ENCODE results near the gene NEMF.

NEMF gene

DNA sequence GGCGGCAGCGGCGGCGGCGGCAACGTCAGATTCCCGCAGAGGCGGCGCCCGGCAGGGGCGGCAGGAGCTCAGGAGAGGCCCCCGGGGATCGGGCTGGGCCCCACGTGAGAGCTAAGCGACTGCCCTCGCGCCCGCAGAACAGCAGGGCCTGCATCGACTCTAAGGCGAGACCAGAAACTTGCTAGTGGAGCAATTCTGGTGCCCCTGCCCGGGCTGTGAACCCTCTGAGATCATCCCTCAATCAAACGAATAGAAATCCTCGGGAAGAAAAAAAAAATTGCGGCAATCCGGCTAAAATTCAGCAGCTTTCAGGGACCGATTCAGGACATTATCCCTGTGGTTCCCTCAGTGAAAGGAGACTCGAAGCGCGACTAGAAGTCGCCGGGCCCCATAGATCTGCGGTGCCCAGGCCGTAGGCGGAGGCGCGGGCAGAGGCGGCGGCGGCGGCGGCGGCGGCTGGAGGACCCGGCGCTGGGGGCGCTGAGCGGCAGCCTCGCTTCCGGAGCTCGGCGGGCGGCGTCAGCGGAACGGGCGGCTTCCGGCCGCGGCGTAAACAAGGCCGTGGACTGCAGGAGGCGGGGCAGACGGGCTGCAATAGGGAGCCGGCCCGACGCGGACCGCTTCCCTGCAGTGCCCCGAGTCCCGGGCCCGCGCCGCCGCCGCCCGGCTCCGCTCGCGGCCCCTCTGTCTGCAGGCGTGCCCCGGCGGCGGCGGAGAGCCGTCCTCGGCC lies 84.9 kb downstream of the NEMF start, which contains the start of gene KLHDC2 (continued):
- peak; percentile 86 for TF ChIP-seq GLIS1 (tag by site-specific recombination; IDR thresholded peaks at IDR 0.05)
- TF ChIP-seq ZNF2 (tag by site-specific recombination; IDR thresholded peaks at IDR 0.05): 0 out of 2 replicates have a peak, but pooled peaks have one; percentile 17
- TF ChIP-seq ZNF140 (tag by site-specific recombination; IDR thresholded peaks at IDR 0.05): no peak
- TF ChIP-seq SP2 (tag by site-specific recombination; IDR thresholded peaks at IDR 0.05): peak; percentile 3
- TF ChIP-seq BCL11A (tag by site-specific recombination; IDR thresholded peaks at IDR 0.05; ENCODE audit: low read depth): no peak
- TF ChIP-seq, protein P1, sequence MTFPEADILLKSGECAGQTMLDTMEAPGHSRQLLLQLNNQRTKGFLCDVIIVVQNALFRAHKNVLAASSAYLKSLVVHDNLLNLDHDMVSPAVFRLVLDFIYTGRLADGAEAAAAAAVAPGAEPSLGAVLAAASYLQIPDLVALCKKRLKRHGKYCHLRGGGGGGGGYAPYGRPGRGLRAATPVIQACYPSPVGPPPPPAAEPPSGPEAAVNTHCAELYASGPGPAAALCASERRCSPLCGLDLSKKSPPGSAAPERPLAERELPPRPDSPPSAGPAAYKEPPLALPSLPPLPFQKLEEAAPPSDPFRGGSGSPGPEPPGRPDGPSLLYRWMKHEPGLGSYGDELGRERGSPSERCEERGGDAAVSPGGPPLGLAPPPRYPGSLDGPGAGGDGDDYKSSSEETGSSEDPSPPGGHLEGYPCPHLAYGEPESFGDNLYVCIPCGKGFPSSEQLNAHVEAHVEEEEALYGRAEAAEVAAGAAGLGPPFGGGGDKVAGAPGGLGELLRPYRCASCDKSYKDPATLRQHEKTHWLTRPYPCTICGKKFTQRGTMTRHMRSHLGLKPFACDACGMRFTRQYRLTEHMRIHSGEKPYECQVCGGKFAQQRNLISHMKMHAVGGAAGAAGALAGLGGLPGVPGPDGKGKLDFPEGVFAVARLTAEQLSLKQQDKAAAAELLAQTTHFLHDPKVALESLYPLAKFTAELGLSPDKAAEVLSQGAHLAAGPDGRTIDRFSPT (tag by site-specific recombination; IDR thresholded peaks at IDR 0.05): peak; percentile 77; the same call in 1 of the 2 replicates
- TF ChIP-seq ZBTB8A (tag by site-specific recombination; IDR thresholded peaks at IDR 0.05): peak; percentile 94
- TF ChIP-seq EGR2 (tag by site-specific recombination; IDR thresholded peaks at IDR 0.05; ENCODE audit: low read depth): 0 out of 2 replicates have a peak, but pooled peaks have one; percentile 13
- TF ChIP-seq ZNF677 (tag by site-specific recombination; IDR thresholded peaks at IDR 0.05): 0 out of 2 replicates have a peak, but pooled peaks have one; percentile 13
- 0 out of 2 replicates have a peak, but pooled peaks have one; percentile 11 for TF ChIP-seq KLF7 (tag by site-specific recombination; IDR thresholded peaks at IDR 0.05; ENCODE audit: borderline replicate concordance)
- no peak for TF ChIP-seq ZNF571 (tag by site-specific recombination; IDR thresholded peaks at IDR 0.05)
- TF ChIP-seq ZFHX2 (tag by site-specific recombination; conservative IDR thresholded peaks at IDR 0.05): peak; percentile 51
- TF ChIP-seq ZBTB20 (tag by site-specific recombination; IDR thresholded peaks at IDR 0.05): peak; percentile 85
- TF ChIP-seq ZNF341 (tag by site-specific recombination; IDR thresholded peaks at IDR 0.05; ENCODE audit: low read depth): peak; percentile 26; the same call in 1 of the 2 replicates
- peak; percentile 42; the same call in 1 of the 2 replicates for TF ChIP-seq ZNF629 (tag by site-specific recombination; IDR thresholded peaks at IDR 0.05)
- peak; percentile 25; the same call in 1 of the 2 replicates for TF ChIP-seq ZNF561 (tag by site-specific recombination; IDR thresholded peaks at IDR 0.05; ENCODE audit: borderline replicate concordance)
- TF ChIP-seq ZEB2 (tag by site-specific recombination; IDR thresholded peaks at IDR 0.05): peak; percentile 42; the same call in 1 of the 2 replicates
- TF ChIP-seq ZNF221 (tag by site-specific recombination; IDR thresholded peaks at IDR 0.05; ENCODE audit: borderline replicate concordance): no peak
- TF ChIP-seq ZXDB (tag by site-specific recombination; IDR thresholded peaks at IDR 0.05): peak; percentile 88
- peak; percentile 93 for TF ChIP-seq ZNF335 (tag by site-specific recombination; conservative IDR thresholded peaks at IDR 0.05)

DNA sequence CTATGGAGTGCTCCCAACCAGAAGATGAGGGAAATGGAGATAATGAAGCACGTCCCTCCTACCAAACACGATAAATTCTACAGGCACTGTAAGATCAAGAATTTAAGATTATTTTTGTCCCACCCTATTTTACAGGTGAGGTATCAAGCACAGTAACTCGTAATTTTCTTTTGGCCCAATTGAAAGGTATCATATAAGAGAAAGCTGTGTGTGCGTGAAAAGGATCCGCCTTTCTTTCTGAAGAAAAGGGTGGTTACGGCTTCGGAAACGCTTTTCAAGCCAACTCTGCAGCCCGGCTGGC lies 85.4 kb downstream of the NEMF start:
- H3K27ac ChIP-seq (ENCODE audit: extremely low read depth, low read depth, low read length): peak overlapping the region; percentile 98
- no peaks in the 10 kb centered on the region for H3K9me3 ChIP-seq (ENCODE audit: control insufficient read depth, insufficient read depth, low read depth, low read length)
- ChIA-PET POLR2A (interaction anchor here (0.6 to 3.9 kb wide), 15 partner anchors 9 to 181 kb away, joined by 3 to 22 read pairs (median 4); partner anchors contain the start of genes DNAAF2, LRR1, MGAT2 and POLE2), CTCF (interaction anchor here (0.8 to 1.4 kb wide), 5 partner anchors 8 to 314 kb away, joined by 3 to 8 read pairs (median 3); partner anchors contain the start of gene DNAAF2)
- H3K36me3 ChIP-seq (ENCODE audit: control insufficient read depth in 2 of 2, insufficient read depth in 1 of 2, low read length in 2 of 2): peaks cover under 1 to 5% of the 10 kb centered on the region in 2 experiments; a peak in 2 of 3 replicates
- TF ChIP-seq MZF1 (tag by site-specific recombination; IDR thresholded peaks at IDR 0.05; ENCODE audit: borderline replicate concordance) (no peak), ZBTB20 (tag by site-specific recombination; IDR thresholded peaks at IDR 0.05) (no peak), SP2 (tag by site-specific recombination; IDR thresholded peaks at IDR 0.05) (peak; percentile 65), MEIS1 (CRISPR knock-in tag; IDR thresholded peaks at IDR 0.05; ENCODE audit: borderline replicate concordance) (no peak), ZNF610 (tag by site-specific recombination; IDR thresholded peaks at IDR 0.05; ENCODE audit: borderline replicate concordance) (no peak), GLI2 (tag by site-specific recombination; IDR thresholded peaks at IDR 0.05; ENCODE audit: borderline replicate concordance, low read depth) (no peak), PRDM1 (tag by site-specific recombination; IDR thresholded peaks at IDR 0.05) (peak; percentile 70; the same call in 1 of the 2 replicates)
- TF ChIP-seq, protein P2, sequence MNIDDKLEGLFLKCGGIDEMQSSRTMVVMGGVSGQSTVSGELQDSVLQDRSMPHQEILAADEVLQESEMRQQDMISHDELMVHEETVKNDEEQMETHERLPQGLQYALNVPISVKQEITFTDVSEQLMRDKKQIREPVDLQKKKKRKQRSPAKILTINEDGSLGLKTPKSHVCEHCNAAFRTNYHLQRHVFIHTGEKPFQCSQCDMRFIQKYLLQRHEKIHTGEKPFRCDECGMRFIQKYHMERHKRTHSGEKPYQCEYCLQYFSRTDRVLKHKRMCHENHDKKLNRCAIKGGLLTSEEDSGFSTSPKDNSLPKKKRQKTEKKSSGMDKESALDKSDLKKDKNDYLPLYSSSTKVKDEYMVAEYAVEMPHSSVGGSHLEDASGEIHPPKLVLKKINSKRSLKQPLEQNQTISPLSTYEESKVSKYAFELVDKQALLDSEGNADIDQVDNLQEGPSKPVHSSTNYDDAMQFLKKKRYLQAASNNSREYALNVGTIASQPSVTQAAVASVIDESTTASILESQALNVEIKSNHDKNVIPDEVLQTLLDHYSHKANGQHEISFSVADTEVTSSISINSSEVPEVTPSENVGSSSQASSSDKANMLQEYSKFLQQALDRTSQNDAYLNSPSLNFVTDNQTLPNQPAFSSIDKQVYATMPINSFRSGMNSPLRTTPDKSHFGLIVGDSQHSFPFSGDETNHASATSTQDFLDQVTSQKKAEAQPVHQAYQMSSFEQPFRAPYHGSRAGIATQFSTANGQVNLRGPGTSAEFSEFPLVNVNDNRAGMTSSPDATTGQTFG (tag by site-specific recombination; IDR thresholded peaks at IDR 0.05; ENCODE audit: borderline replicate concordance): no peak
- TF ChIP-seq, protein P3, sequence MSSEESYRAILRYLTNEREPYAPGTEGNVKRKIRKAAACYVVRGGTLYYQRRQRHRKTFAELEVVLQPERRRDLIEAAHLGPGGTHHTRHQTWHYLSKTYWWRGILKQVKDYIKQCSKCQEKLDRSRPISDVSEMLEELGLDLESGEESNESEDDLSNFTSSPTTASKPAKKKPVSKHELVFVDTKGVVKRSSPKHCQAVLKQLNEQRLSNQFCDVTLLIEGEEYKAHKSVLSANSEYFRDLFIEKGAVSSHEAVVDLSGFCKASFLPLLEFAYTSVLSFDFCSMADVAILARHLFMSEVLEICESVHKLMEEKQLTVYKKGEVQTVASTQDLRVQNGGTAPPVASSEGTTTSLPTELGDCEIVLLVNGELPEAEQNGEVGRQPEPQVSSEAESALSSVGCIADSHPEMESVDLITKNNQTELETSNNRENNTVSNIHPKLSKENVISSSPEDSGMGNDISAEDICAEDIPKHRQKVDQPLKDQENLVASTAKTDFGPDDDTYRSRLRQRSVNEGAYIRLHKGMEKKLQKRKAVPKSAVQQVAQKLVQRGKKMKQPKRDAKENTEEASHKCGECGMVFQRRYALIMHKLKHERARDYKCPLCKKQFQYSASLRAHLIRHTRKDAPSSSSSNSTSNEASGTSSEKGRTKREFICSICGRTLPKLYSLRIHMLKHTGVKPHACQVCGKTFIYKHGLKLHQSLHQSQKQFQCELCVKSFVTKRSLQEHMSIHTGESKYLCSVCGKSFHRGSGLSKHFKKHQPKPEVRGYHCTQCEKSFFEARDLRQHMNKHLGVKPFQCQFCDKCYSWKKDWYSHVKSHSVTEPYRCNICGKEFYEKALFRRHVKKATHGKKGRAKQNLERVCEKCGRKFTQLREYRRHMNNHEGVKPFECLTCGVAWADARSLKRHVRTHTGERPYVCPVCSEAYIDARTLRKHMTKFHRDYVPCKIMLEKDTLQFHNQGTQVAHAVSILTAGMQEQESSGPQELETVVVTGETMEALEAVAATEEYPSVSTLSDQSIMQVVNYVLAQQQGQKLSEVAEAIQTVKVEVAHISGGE (tag by site-specific recombination; conservative IDR thresholded peaks at IDR 0.05; ENCODE audit: low read depth): peak; percentile 31; the same call in 1 of the 2 replicates
- peak overlapping the region; percentile 99 for H3K4me3 ChIP-seq (ENCODE audit: low read depth, low read length)
- H3K4me1 ChIP-seq (ENCODE audit: control insufficient read depth, insufficient read depth, low read length): peaks cover 18% of the 10 kb centered on the region

All from HEK293 (cell line).